CD4-positive, alpha-beta T cell treated with Interleukin-17A for 1 hour (primary cell): ENCODE results near the gene FAS.
"Not testable (repeated sequence)": the region's sequence is repeated elsewhere in the genome, so short reads cannot be mapped to it uniquely, and the experiment has no call there.

ENCODE experiments used
- DNase-seq: peaks from one replicate; pipeline ENCODE4 v3.0.0-alpha.2; 2020

Gene FAS

GRCh38 chr10:88995156-88995876, 4.7 kb downstream of the FAS start:
- DNase-seq: peak; percentile 75

- DNase-seq: peak; percentile 66
These were observed 6.3 kb downstream of the FAS start for GRCh38 chr10:88996927-88997326.

GRCh38 chr10:88999625-89000024, 9.0 kb downstream of the FAS start:
- peak; percentile 69 for DNase-seq

GRCh38 chr10:89001024-89001728, 10.6 kb downstream of the FAS start:
- DNase-seq: peak; percentile 63

GRCh38 chr10:89001729-89002072, 11.1 kb downstream of the FAS start:
- DNase-seq: peak; percentile 35

- DNase-seq: peak; percentile 39
These were observed 11.8 kb downstream of the FAS start for GRCh38 chr10:89002226-89002978.

- peak; percentile 42 for DNase-seq
These were observed 12.7 kb downstream of the FAS start for GRCh38 chr10:89003344-89003743.

- no peak for DNase-seq
These were observed 16.7 kb downstream of the FAS start for GRCh38 chr10:89007129-89007893.

GRCh38 chr10:89018700-89019346, 28.2 kb downstream of the FAS start:
- not testable (repeated sequence) for DNase-seq

- no peak for DNase-seq
These were observed 29.1 kb downstream of the FAS start for GRCh38 chr10:89019569-89020327.

GRCh38 chr10:89021526-89021925, 30.9 kb downstream of the FAS start:
- DNase-seq: not testable (repeated sequence)

- no peak for DNase-seq
These were observed 32.1 kb downstream of the FAS start for GRCh38 chr10:89022734-89023133.

- no peak for DNase-seq
These were observed 34.9 kb downstream of the FAS start for GRCh38 chr10:89025453-89025852.

- no peak for DNase-seq
These were observed 38.6 kb downstream of the FAS start for GRCh38 chr10:89029181-89029580.

- peak; percentile 73 for DNase-seq
These were observed 39.3 kb downstream of the FAS start for GRCh38 chr10:89029785-89030437.

GRCh38 chr10:89030791-89031190, 40.2 kb downstream of the FAS start:
- DNase-seq: no peak

GRCh38 chr10:89032141-89032891, 41.7 kb downstream of the FAS start:
- no peak for DNase-seq

- no peak for DNase-seq
These were observed 44.9 kb downstream of the FAS start for GRCh38 chr10:89035461-89035860.

GRCh38 chr10:89037096-89037495, 46.5 kb downstream of the FAS start:
- no peak for DNase-seq

GRCh38 chr10:89042562-89042961, 52.0 kb downstream of the FAS start:
- no peak for DNase-seq
